Ascending aorta (tissue), 2 donors: ENCODE data around the gene AKAP13. TPM values are rescaled to one million over a fixed set of nuclear protein-coding genes. Genes with fewer than 3 reads are reported as not detected.

Source experiments
- DNase-seq, 2 donors: peaks; one replicate each; pipeline ENCODE4 v3.0.0-alpha.2; 2019; ENCODE audit warnings: low spot score in 2 of 2
- H3K27ac ChIP-seq, 2 donors: fragments of 200-600 bp; sonication (generic); one replicate each; pipeline ENCODE4 v1.5.1; 2016 to 2017; ENCODE audit warnings: mild to moderate bottlenecking in 1 of 2
- H3K27me3 ChIP-seq: fragments of 200-600 bp; sonication (generic); one replicate; pipeline ENCODE4 v1.5.1; 2017
- H3K36me3 ChIP-seq, 2 donors: fragments of 200-600 bp; sonication (generic); one replicate each; pipeline ENCODE4 v1.5.1; 2016
- H3K4me1 ChIP-seq, 2 donors: fragments of 200-600 bp; sonication (generic); one replicate each; pipeline ENCODE4 v1.5.1; 2016 to 2017; ENCODE audit warnings: mild to moderate bottlenecking in 1 of 2
- H3K4me3 ChIP-seq, 2 donors: fragments of 200-600 bp; sonication (generic); one replicate each; pipeline ENCODE4 v1.5.1; 2016 to 2017; ENCODE audit warnings: mild to moderate bottlenecking in 1 of 2
- H3K9me3 ChIP-seq, 2 donors: fragments of 200-600 bp; sonication (generic); one replicate each; pipeline ENCODE4 v1.5.1; 2016
- CTCF ChIP-seq, 3 experiments: fragments of 200-600 bp in 2 of 3; fragments of 450-650 bp in 1 of 3; sonication (generic) in 2 of 3; IDR thresholded peaks; one replicate each; pipeline ENCODE4 v1.5.1; 2016 to 2019; ENCODE audit warnings: antibody characterized with exemption in 3 of 3, mild to moderate bottlenecking in 1 of 3, moderate library complexity in 1 of 3
- intact Hi-C: fragments of 100-400 bp; cut with DNase I; formaldehyde crosslinking; loops from one replicate; pipeline ENCODE4 v1.15.1; 2023
- total RNA-seq: library from RNA; depleted of rRNA; stranded (reverse); fragments of >200 nt; gene quantifications from one replicate; pipeline ENCODE4 v1.1.0, GENCODE V29; 2016

The AKAP13 gene
- total RNA-seq, 1 donor from 2014 or later, result 74.3 TPM

GRCh38 chr15:85382942-85383341 is 2.5 kb downstream of the AKAP13 start:
- H3K27ac ChIP-seq, result no peak overlapping the region
- H3K9me3 ChIP-seq, result no peaks in the 10 kb centered on the region
- no peak overlapping the region for H3K4me3 ChIP-seq
- no peak for DNase-seq
- no peaks in the 10 kb centered on the region for H3K36me3 ChIP-seq
- intact Hi-C loops, result no loop called here
- peaks cover 0 to 10% of the 10 kb centered on the region in 2 donors for H3K4me1 ChIP-seq
- no peaks in the 10 kb centered on the region for H3K27me3 ChIP-seq
- TF ChIP-seq CTCF (IDR thresholded peaks at IDR 0.05), result no peak

GRCh38 chr15:85383470-85384148 is 3.2 kb downstream of the AKAP13 start:
- Histone ChIP-seq H3K36me3 (no peaks in the 10 kb centered on the region), H3K27ac (no peak overlapping the region), H3K4me1 (peaks cover 0 to 10% of the 10 kb centered on the region in 2 donors), H3K9me3 (no peaks in the 10 kb centered on the region), H3K27me3 (no peaks in the 10 kb centered on the region), H3K4me3 (no peak overlapping the region)
- no peak for TF ChIP-seq CTCF (IDR thresholded peaks at IDR 0.05)
- intact Hi-C loops, result no loop called here
- no peak for DNase-seq

GRCh38 chr15:85386261-85386660 is 5.9 kb downstream of the AKAP13 start:
- Histone ChIP-seq H3K4me1 (peaks cover 0 to 15% of the 10 kb centered on the region in 2 donors), H3K9me3 (no peaks in the 10 kb centered on the region), H3K36me3 (no peaks in the 10 kb centered on the region), H3K27ac (no peak overlapping the region), H3K27me3 (no peaks in the 10 kb centered on the region), H3K4me3 (no peak overlapping the region)
- intact Hi-C loops, result no loop called here
- no peak for TF ChIP-seq CTCF (IDR thresholded peaks at IDR 0.05)
- DNase-seq, result no peak

GRCh38 chr15:85388566-85389305 is 8.3 kb downstream of the AKAP13 start:
- DNase-seq, result no peak
- no peak for TF ChIP-seq CTCF (IDR thresholded peaks at IDR 0.05)
- H3K9me3 ChIP-seq, result no peaks in the 10 kb centered on the region
- intact Hi-C loops, result no loop called here
- H3K4me1 ChIP-seq, result peaks cover 0 to 5% of the 10 kb centered on the region in 2 donors
- H3K27ac ChIP-seq, result no peak overlapping the region
- H3K36me3 ChIP-seq, result no peaks in the 10 kb centered on the region
- H3K27me3 ChIP-seq, result no peaks in the 10 kb centered on the region
- H3K4me3 ChIP-seq, result no peak overlapping the region

GRCh38 chr15:85389306-85389650 is 8.9 kb downstream of the AKAP13 start:
- Histone ChIP-seq H3K27ac (no peak overlapping the region), H3K9me3 (no peaks in the 10 kb centered on the region), H3K36me3 (no peaks in the 10 kb centered on the region), H3K27me3 (no peaks in the 10 kb centered on the region), H3K4me3 (no peak overlapping the region), H3K4me1 (peaks cover 0 to 5% of the 10 kb centered on the region in 2 donors)
- intact Hi-C loops, result no loop called here
- no peak for DNase-seq
- no peak for TF ChIP-seq CTCF (IDR thresholded peaks at IDR 0.05)
